Transverse colon (tissue), 4 donors: ENCODE measurements around the gene RGS6. TPM values are rescaled to one million over a fixed set of nuclear protein-coding genes. Genes with fewer than 3 reads are reported as not detected.

Experiments
- DNase-seq: peaks from one replicate; pipeline ENCODE4 v3.0.0-alpha.2; 2019
- H3K27ac ChIP-seq, 4 donors: fragments of 200-600 bp; sonication (generic); 2 replicates each; pipeline ENCODE4 v1.5.1; 2016 to 2018; ENCODE audit warnings: inconsistent platforms in 4 of 4
- H3K27me3 ChIP-seq: fragments of 200-600 bp; sonication (generic); 2 replicates; pipeline ENCODE4 v1.5.1; 2017; ENCODE audit warnings: inconsistent platforms
- H3K36me3 ChIP-seq, 4 donors: fragments of 200-600 bp; sonication (generic); 2 replicates each; pipeline ENCODE4 v1.5.1; 2017 to 2019; ENCODE audit warnings: inconsistent platforms in 4 of 4
- H3K4me1 ChIP-seq, 4 donors: fragments of 200-600 bp; sonication (generic); 2 replicates each; pipeline ENCODE4 v1.5.1; 2017 to 2020; ENCODE audit warnings: inconsistent platforms in 4 of 4
- H3K4me3 ChIP-seq, 4 donors: fragments of 200-600 bp; sonication (generic); 1 replicate in 1 of 4; 2 replicates in 3 of 4; pipeline versions ENCODE4 v1.5.1 to v1.6.1; 2017 to 2019; ENCODE audit warnings: inconsistent platforms in 4 of 4
- H3K9me3 ChIP-seq, 2 donors: fragments of 200-600 bp; sonication (generic); 2 replicates each; pipeline ENCODE4 v1.5.1; 2017 to 2019; ENCODE audit warnings: inconsistent platforms in 2 of 2
- CTCF ChIP-seq, 5 experiments: fragments of 200-600 bp in 3 of 5; fragments of 450-650 bp in 2 of 5; sonication (generic) in 3 of 5; IDR thresholded peaks; 1 replicate in 2 of 5; 2 replicates in 3 of 5; pipeline ENCODE4 v1.5.1; 2016 to 2017; ENCODE audit warnings: antibody characterized with exemption in 5 of 5, inconsistent platforms in 3 of 5, mild to moderate bottlenecking in 2 of 5, moderate library complexity in 1 of 5
- EP300 ChIP-seq: sonication (generic); formaldehyde crosslinking; IDR thresholded peaks from one replicate; pipeline ENCODE4 v1.6.1; 2017; ENCODE audit warnings: antibody characterized with exemption, low read depth
- POLR2A ChIP-seq: fragments of 450-650 bp; IDR thresholded peaks from one replicate; pipeline ENCODE4 v1.6.1; 2016; ENCODE audit warnings: antibody characterized with exemption, mild to moderate bottlenecking, moderate library complexity
- POLR2AphosphoS5 ChIP-seq, 3 donors: sonication (generic); formaldehyde crosslinking; IDR thresholded peaks; one replicate each; pipeline ENCODE4 v1.6.1; 2016; ENCODE audit warnings: antibody characterized with exemption in 3 of 3
- WGBS, 2 donors: methylation state at CpG; one replicate each; pipeline ENCODE4 v1.1.5; 2018; ENCODE audit warnings: low coverage in 1 of 2; 5-methylcytosine and 5-hydroxymethylcytosine counted together
- in situ Hi-C, 4 donors: fragments of 200-750 bp; cut with MboI; loops; one replicate each; pipeline versions ENCODE4 v1.15.0 to v1.15.1; 2017; ENCODE audit warnings: low sequenced_read_pairs in 3 of 4, low pct_ligation_motif_present in 1 of 4, low pct_unique_long_range_greater_than_20kb in 1 of 4
- intact Hi-C: fragments of 100-400 bp; cut with DNase I; formaldehyde crosslinking; loops from one replicate; pipeline ENCODE4 v1.15.1; 2023; ENCODE audit warnings: low total_unique reads
- total RNA-seq, 4 donors: library from RNA; depleted of rRNA; stranded (reverse); fragments of >200 nt; gene quantifications; one replicate each; pipeline ENCODE4 v1.1.0, GENCODE V29; 2016

The RGS6 gene
- total RNA-seq, 4 donors from 2014 or later, result 0.41 to 0.48 TPM; not detected in 2

- 70 to 85% methylated on average over 3 to 4 of the region's 4 CpGs for WGBS, 2 donors
- intact Hi-C loops, result no loop called here
- DNase-seq, result no peak
- no peak overlapping the region for H3K27ac ChIP-seq
- peaks cover 10 to 13% of the 10 kb centered on the region in 2 donors for H3K9me3 ChIP-seq
- H3K27me3 ChIP-seq, result no peaks in the 10 kb centered on the region
- H3K36me3 ChIP-seq, result no peaks in the 10 kb centered on the region
- in situ Hi-C loops, result no loop called here
- H3K4me3 ChIP-seq, result no peak overlapping the region
- no peak for TF ChIP-seq EP300
- TF ChIP-seq CTCF (IDR thresholded peaks at IDR 0.05), result no peak
- TF ChIP-seq POLR2AphosphoS5 (IDR thresholded peaks at IDR 0.05), result no peak
- TF ChIP-seq POLR2A, result no peak
- no peaks in the 10 kb centered on the region for H3K4me1 ChIP-seq
Observed at GRCh38 chr14:72284176-72284575, 351.9 kb downstream of the RGS6 start.

GRCh38 chr14:72290241-72290640 is 358.0 kb downstream of the RGS6 start:
- Histone ChIP-seq H3K27me3 (no peaks in the 10 kb centered on the region), H3K27ac (no peak overlapping the region), H3K4me3 (no peak overlapping the region), H3K4me1 (no peaks in the 10 kb centered on the region), H3K36me3 (no peaks in the 10 kb centered on the region), H3K9me3 (peaks cover 0 to 6% of the 10 kb centered on the region in 2 donors)
- 67 to 79% methylated on average over 3 to 4 of the region's 4 CpGs for WGBS, 2 donors
- no peak for TF ChIP-seq POLR2A
- TF ChIP-seq EP300, result no peak
- TF ChIP-seq POLR2AphosphoS5 (IDR thresholded peaks at IDR 0.05), result no peak
- TF ChIP-seq CTCF (IDR thresholded peaks at IDR 0.05), result no peak
- intact Hi-C loops, result no loop called here
- DNase-seq, result no peak
- in situ Hi-C loops, result no loop called here

- Histone ChIP-seq H3K36me3 (no peaks in the 10 kb centered on the region), H3K27ac (no peak overlapping the region), H3K4me1 (no peaks in the 10 kb centered on the region), H3K27me3 (no peaks in the 10 kb centered on the region), H3K4me3 (no peak overlapping the region), H3K9me3 (no peaks in the 10 kb centered on the region)
- TF ChIP-seq CTCF (IDR thresholded peaks at IDR 0.05) (peak; percentile 31 to 55 (median 48)), EP300 (no peak)
- intact Hi-C loops, result no loop called here
- WGBS, 2 donors, result 47 to 66% methylated on average over 10 to 16 of the region's 16 CpGs
- no peak for DNase-seq
- in situ Hi-C loops, result no loop called here
Observed at GRCh38 chr14:72291908-72292688, 359.9 kb downstream of the RGS6 start.

- in situ Hi-C loops, result no loop called here
Observed at GRCh38 chr14:72292689-72293024, 360.4 kb downstream of the RGS6 start.

More at GRCh38 chr14:72292689-72293024, 360.4 kb downstream of the RGS6 start:
- H3K36me3 ChIP-seq, result no peaks in the 10 kb centered on the region
- no peak for TF ChIP-seq POLR2AphosphoS5 (IDR thresholded peaks at IDR 0.05)
- no peak for TF ChIP-seq EP300
- TF ChIP-seq POLR2A, result no peak
- no peak for TF ChIP-seq CTCF (IDR thresholded peaks at IDR 0.05)
- DNase-seq, result no peak
- no peaks in the 10 kb centered on the region for H3K4me1 ChIP-seq
- intact Hi-C loops, result no loop called here
- H3K27me3 ChIP-seq, result no peaks in the 10 kb centered on the region
- no peaks in the 10 kb centered on the region for H3K9me3 ChIP-seq
- no peak overlapping the region for H3K4me3 ChIP-seq
- WGBS, 2 donors, result 54% methylated on average over 1 of the region's 1 CpG; no CpG with 5 or more reads in 1 of the 2 donors
- no peak overlapping the region for H3K27ac ChIP-seq
